ENCODE measurements around the gene CABLES1. TPM values are rescaled to one million over a fixed set of nuclear protein-coding genes. Genes with fewer than 3 reads are reported as not detected.

CABLES1 gene
- total and polyA plus RNA-seq, 2 experiments from 2014 or later, result 7.2 to 10.8 TPM

- Histone ChIP-seq H4K20me1 (ENCODE audit: insufficient read depth, poor library complexity, severe bottlenecking) (no peaks in the 10 kb centered on the region), H3K79me2 (peaks cover 14% of the 10 kb centered on the region), H3K9me3 (ENCODE audit: low read depth) (no peaks in the 10 kb centered on the region), H3K9me2 (replicated peaks; ENCODE audit: insufficient read depth) (no peaks in the 10 kb centered on the region), H3K36me3 (replicated peaks; ENCODE audit: insufficient read depth, low read depth) (no peaks in the 10 kb centered on the region), H3K4me3 (no peak overlapping the region), H3K4me1 (ENCODE audit: insufficient read depth) (no peaks in the 10 kb centered on the region), H3K4me2 (no peak overlapping the region), H3K27ac (no peak overlapping the region), H3K27me3 (no peaks in the 10 kb centered on the region), H2AFZ (no peak overlapping the region)
- DNase-seq (ENCODE audit: low spot score), result no peak
- 92% methylated on average over 6 of the region's 6 CpGs for WGBS (ENCODE audit: low lambda C conversion rate, missing lambda C conversion rate)
- TF ChIP-seq, protein P1, sequence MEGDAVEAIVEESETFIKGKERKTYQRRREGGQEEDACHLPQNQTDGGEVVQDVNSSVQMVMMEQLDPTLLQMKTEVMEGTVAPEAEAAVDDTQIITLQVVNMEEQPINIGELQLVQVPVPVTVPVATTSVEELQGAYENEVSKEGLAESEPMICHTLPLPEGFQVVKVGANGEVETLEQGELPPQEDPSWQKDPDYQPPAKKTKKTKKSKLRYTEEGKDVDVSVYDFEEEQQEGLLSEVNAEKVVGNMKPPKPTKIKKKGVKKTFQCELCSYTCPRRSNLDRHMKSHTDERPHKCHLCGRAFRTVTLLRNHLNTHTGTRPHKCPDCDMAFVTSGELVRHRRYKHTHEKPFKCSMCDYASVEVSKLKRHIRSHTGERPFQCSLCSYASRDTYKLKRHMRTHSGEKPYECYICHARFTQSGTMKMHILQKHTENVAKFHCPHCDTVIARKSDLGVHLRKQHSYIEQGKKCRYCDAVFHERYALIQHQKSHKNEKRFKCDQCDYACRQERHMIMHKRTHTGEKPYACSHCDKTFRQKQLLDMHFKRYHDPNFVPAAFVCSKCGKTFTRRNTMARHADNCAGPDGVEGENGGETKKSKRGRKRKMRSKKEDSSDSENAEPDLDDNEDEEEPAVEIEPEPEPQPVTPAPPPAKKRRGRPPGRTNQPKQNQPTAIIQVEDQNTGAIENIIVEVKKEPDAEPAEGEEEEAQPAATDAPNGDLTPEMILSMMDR (IDR thresholded peaks at IDR 0.05; ENCODE audit: poor library complexity), result no peak
- TF ChIP-seq EZH2 (IDR thresholded peaks at IDR 0.05; ENCODE audit: borderline replicate concordance) (no peak), EZH2phosphoT487 (IDR thresholded peaks at IDR 0.05; ENCODE audit: low read depth, severe bottlenecking, unreplicated experiment) (no peak)
These were observed 27.2 kb downstream of the CABLES1 start for GRCh38 chr18:23162473-23162872.

- no peak overlapping the region for H2AFZ ChIP-seq
- no peak overlapping the region for H3K4me3 ChIP-seq
- no peaks in the 10 kb centered on the region for H3K9me2 ChIP-seq (replicated peaks; ENCODE audit: insufficient read depth)
- TF ChIP-seq EZH2 (IDR thresholded peaks at IDR 0.05; ENCODE audit: borderline replicate concordance), result no peak
- no peak for TF ChIP-seq EZH2phosphoT487 (IDR thresholded peaks at IDR 0.05; ENCODE audit: low read depth, severe bottlenecking, unreplicated experiment)
- TF ChIP-seq, protein P1 (IDR thresholded peaks at IDR 0.05; ENCODE audit: poor library complexity), result no peak
- WGBS (ENCODE audit: low lambda C conversion rate, missing lambda C conversion rate), result 90% methylated on average over 11 of the region's 11 CpGs
- no peak for DNase-seq (ENCODE audit: low spot score)
- no peaks in the 10 kb centered on the region for H3K9me3 ChIP-seq (ENCODE audit: low read depth)
- no peaks in the 10 kb centered on the region for H4K20me1 ChIP-seq (ENCODE audit: insufficient read depth, poor library complexity, severe bottlenecking)
- H3K4me2 ChIP-seq, result no peak overlapping the region
- no peaks in the 10 kb centered on the region for H3K36me3 ChIP-seq (replicated peaks; ENCODE audit: insufficient read depth, low read depth)
- no peaks in the 10 kb centered on the region for H3K27me3 ChIP-seq
- H3K79me2 ChIP-seq, result peaks cover 5% of the 10 kb centered on the region
- H3K4me1 ChIP-seq (ENCODE audit: insufficient read depth), result no peaks in the 10 kb centered on the region
- H3K27ac ChIP-seq, result no peak overlapping the region
These were observed 28.7 kb downstream of the CABLES1 start for GRCh38 chr18:23163786-23164533.

DNA sequence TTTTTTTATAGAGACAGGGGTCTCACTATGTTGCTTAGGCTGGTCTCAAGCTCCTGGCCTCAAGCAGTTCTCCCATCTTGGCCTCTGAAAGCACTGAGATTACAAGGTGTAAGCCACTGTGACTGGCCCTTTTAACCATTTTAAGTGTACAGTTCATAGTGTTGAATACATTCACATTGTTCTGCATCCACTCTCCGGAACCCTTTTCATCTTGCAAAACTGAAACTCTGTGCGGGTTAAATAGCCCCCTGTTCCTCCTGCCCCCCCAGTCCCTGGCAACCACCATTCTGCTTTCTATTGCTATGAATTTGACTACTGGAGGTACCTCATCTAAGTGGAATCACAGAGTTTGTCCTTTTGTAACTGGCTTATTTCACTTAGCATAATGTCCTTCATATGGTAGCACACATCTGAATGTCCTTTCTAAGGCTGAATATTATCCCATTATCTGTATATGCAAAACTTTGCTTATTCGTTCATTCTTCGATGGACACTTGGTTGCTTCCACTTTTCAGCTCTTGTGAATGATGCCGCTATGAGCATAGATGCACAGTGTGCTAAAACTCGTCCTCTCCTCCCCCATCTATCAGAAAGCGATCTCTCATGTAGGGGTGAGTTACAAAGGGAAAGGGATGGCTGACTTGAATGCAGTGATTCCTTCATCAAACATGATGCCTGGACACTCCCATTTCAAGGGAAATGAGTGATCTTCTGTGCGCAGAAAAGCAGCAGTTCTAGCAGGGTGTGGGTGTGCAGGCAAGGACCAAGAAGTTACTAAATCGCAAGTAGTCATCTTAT is 30.2 kb downstream of the CABLES1 start:
- no peak for TF ChIP-seq EZH2phosphoT487 (IDR thresholded peaks at IDR 0.05; ENCODE audit: low read depth, severe bottlenecking, unreplicated experiment)
- no peak for TF ChIP-seq EZH2 (IDR thresholded peaks at IDR 0.05; ENCODE audit: borderline replicate concordance)
- TF ChIP-seq, protein P1 (IDR thresholded peaks at IDR 0.05; ENCODE audit: poor library complexity), result no peak
- Histone ChIP-seq H3K4me3 (no peak overlapping the region), H3K79me2 (peaks cover under 1% of the 10 kb centered on the region), H2AFZ (no peak overlapping the region), H3K4me2 (no peak overlapping the region), H3K9me3 (ENCODE audit: low read depth) (no peaks in the 10 kb centered on the region), H3K27ac (no peak overlapping the region), H4K20me1 (ENCODE audit: insufficient read depth, poor library complexity, severe bottlenecking) (no peaks in the 10 kb centered on the region), H3K36me3 (replicated peaks; ENCODE audit: insufficient read depth, low read depth) (no peaks in the 10 kb centered on the region), H3K27me3 (no peaks in the 10 kb centered on the region), H3K9me2 (replicated peaks; ENCODE audit: insufficient read depth) (no peaks in the 10 kb centered on the region), H3K4me1 (ENCODE audit: insufficient read depth) (no peaks in the 10 kb centered on the region)
- 95% methylated on average over 9 of the region's 9 CpGs for WGBS (ENCODE audit: low lambda C conversion rate, missing lambda C conversion rate)
- DNase-seq (ENCODE audit: low spot score), result no peak
